Fibroblast of gingiva (primary cell): ENCODE measurements around the gene F12.

ENCODE experiments used
- DNase-seq: peaks from one replicate; pipeline ENCODE4 v3.0.0-alpha.2; 2011; ENCODE audit warnings: low read depth

The F12 gene

GRCh38 chr5:177354711-177355110 is 54.7 kb downstream of the F12 start:
- no peak for DNase-seq

DNA sequence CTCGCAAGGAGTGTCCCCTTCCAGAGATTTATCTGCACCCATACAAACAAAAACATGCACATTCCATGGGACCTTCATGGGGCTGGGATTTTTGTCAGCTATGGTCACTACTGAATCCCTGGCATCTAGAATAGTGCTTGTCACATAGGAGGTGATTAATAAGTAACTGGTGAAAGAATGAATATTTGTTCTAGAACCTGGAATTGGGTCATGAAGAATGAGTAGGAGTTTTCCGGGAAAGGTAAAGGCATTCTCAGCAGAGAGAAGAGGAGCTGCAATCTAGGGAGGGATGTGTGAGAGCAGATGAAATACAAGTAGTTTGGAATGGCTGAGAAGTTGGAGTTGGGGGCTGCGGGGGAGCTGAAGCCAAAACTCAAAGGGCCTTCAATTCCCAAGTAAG is 55.1 kb downstream of the F12 start:
- DNase-seq = no peak

DNA sequence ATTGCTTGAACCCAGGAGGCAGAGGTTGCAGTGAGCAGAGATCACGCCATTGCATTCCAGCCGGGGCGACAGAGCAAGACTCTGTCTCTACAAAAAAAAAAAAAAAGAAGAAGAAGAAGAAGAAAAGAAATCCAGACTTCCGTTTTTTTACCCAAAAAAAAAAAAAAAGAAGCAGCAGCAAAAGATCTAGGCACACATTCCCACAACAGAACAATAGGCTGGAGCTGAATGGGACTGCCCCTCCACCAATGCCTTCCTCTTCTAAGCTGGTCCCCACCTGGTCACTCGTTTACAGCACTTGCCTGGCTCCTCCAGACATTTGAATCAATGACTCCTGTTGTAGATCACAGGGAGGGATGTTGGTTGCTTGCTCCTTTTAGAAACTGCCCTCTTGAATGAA is 56.3 kb downstream of the F12 start:
- DNase-seq = no peak
